GM23338 (cell line): Measurements from ENCODE around the gene C4orf51. TPM values are rescaled to one million over a fixed set of nuclear protein-coding genes. Genes with fewer than 3 reads are reported as not detected.

ENCODE experiments used
- ATAC-seq: fragments of 200-7000 bp; cut with Tn5 transposase; 3 replicates; pipeline ENCODE4 v1.9.1; 2020
- DNase-seq: peaks from one replicate; pipeline ENCODE4 v3.0.0-alpha.2; 2015; ENCODE audit warnings: low spot score
- H2AFZ ChIP-seq: fragments of 200-600 bp; sonication (generic); 2 replicates; pipeline ENCODE4 v1.8.0; 2016; ENCODE audit warnings: antibody characterized with exemption, mild to moderate bottlenecking, moderate library complexity
- H3F3A ChIP-seq: fragments of 200-600 bp; sonication (generic); replicated peaks from 2 replicates; pipeline ENCODE4 v1.8.0; 2017; ENCODE audit warnings: antibody characterized with exemption, mixed run types, low read depth
- H3K27ac ChIP-seq: fragments of 200-600 bp; sonication (generic); 2 replicates; pipeline ENCODE4 v1.6.1; 2016; ENCODE audit warnings: low read depth
- H3K27me3 ChIP-seq: fragments of 200-600 bp; sonication (generic); 2 replicates; pipeline ENCODE4 v1.8.0; 2016; ENCODE audit warnings: mild to moderate bottlenecking, mixed run types, moderate library complexity; ENCODE audit not compliant: insufficient read depth
- H3K36me3 ChIP-seq: fragments of 200-600 bp; sonication (generic); 2 replicates; pipeline ENCODE4 v1.8.0; 2016; ENCODE audit warnings: mild to moderate bottlenecking; ENCODE audit not compliant: insufficient read depth
- H3K4me1 ChIP-seq: fragments of 200-600 bp; sonication (generic); 2 replicates; pipeline ENCODE4 v1.8.0; 2016; ENCODE audit warnings: mild to moderate bottlenecking, moderate library complexity; ENCODE audit not compliant: insufficient read depth
- H3K4me2 ChIP-seq: fragments of 200-600 bp; sonication (generic); 2 replicates; pipeline ENCODE4 v1.7.1; 2017; ENCODE audit warnings: mixed run types
- H3K4me3 ChIP-seq: fragments of 200-600 bp; sonication (generic); 2 replicates; pipeline ENCODE4 v1.6.1; 2016; ENCODE audit warnings: mixed run types
- H3K79me2 ChIP-seq: fragments of 200-600 bp; sonication (generic); replicated peaks from 2 replicates; pipeline ENCODE4 v1.8.0; 2017; ENCODE audit warnings: mild to moderate bottlenecking; ENCODE audit not compliant: insufficient read depth
- H3K9me2 ChIP-seq: fragments of 200-600 bp; sonication (generic); 2 replicates; pipeline ENCODE4 v1.8.0; 2017; ENCODE audit not compliant: insufficient read depth
- H4K20me1 ChIP-seq: fragments of 200-600 bp; sonication (generic); replicated peaks from 2 replicates; pipeline ENCODE4 v1.8.0; 2017; ENCODE audit warnings: mild to moderate bottlenecking; ENCODE audit not compliant: insufficient read depth
- H3K27ac Mint-ChIP-seq: 2 replicates; pipeline ENCODE4 v1.8.0; 2020; ENCODE audit warnings: inconsistent platforms, mild to moderate bottlenecking, moderate library complexity, mixed read lengths
- H3K27me3 Mint-ChIP-seq: 3 replicates; pipeline ENCODE4 v1.8.0; 2022; ENCODE audit warnings: low read depth, mild to moderate bottlenecking, moderate library complexity, mixed read lengths, inconsistent platforms; ENCODE audit not compliant: insufficient read depth, poor library complexity
- H3K36me3 Mint-ChIP-seq: 3 replicates; pipeline ENCODE4 v1.8.0; 2021; ENCODE audit warnings: low read depth, mild to moderate bottlenecking, inconsistent platforms, moderate library complexity, mixed read lengths
- H3K4me1 Mint-ChIP-seq: 3 replicates; pipeline ENCODE4 v1.8.0; 2020; ENCODE audit warnings: mild to moderate bottlenecking, inconsistent platforms, mixed read lengths
- H3K4me3 Mint-ChIP-seq: 3 replicates; pipeline ENCODE4 v1.8.0; 2021; ENCODE audit warnings: moderate library complexity, mild to moderate bottlenecking, inconsistent platforms, mixed read lengths
- H3K9me3 Mint-ChIP-seq: 3 replicates; pipeline ENCODE4 v1.8.0; 2020; ENCODE audit warnings: moderate library complexity, mild to moderate bottlenecking, inconsistent platforms, mixed read lengths
- CREB1 ChIP-seq: fragments of 250-450 bp; sonication (Bioruptor Pico); IDR thresholded peaks from 2 replicates; pipeline ENCODE4 v1.5.0; 2020; ENCODE audit warnings: low read depth, mild to moderate bottlenecking, moderate library complexity
- EZH2phosphoT487 ChIP-seq: fragments of 200-600 bp; sonication (generic); IDR thresholded peaks from one replicate; pipeline ENCODE4 v1.8.1; 2018; ENCODE audit warnings: antibody characterized with exemption; ENCODE audit not compliant: unreplicated experiment
- JUNB ChIP-seq: IDR thresholded peaks from one replicate; pipeline ENCODE4 v1.6.1; 2016; ENCODE audit warnings: antibody characterized with exemption; ENCODE audit not compliant: unreplicated experiment
- NANOG ChIP-seq: IDR thresholded peaks from 2 replicates; pipeline ENCODE4 v1.6.1; 2016; ENCODE audit warnings: antibody characterized with exemption, borderline replicate concordance
- POLR2AphosphoS5 ChIP-seq: IDR thresholded peaks from 2 replicates; pipeline ENCODE4 v1.6.1; 2016; ENCODE audit warnings: antibody characterized with exemption, low read depth
- STAT1 ChIP-seq: IDR thresholded peaks from one replicate; pipeline ENCODE4 v1.6.1; 2016; ENCODE audit warnings: antibody characterized with exemption; ENCODE audit not compliant: unreplicated experiment
- ZNF114 ChIP-seq: fragments of 250-450 bp; sonication (Bioruptor Pico); IDR thresholded peaks from 2 replicates; pipeline ENCODE4 v1.5.0; 2020; ENCODE audit warnings: mild to moderate bottlenecking, moderate library complexity
- ZNF331 ChIP-seq: fragments of 250-450 bp; sonication (Bioruptor Pico); IDR thresholded peaks from 2 replicates; pipeline ENCODE4 v1.5.0; 2020; ENCODE audit warnings: low read depth, mild to moderate bottlenecking, moderate library complexity
- polyA plus RNA-seq: library from polyadenylated mRNA; unstranded; fragments of >200 nt; fragmentation: Nextera tagmentation; extraction: Ambion mirVana; gene quantifications from 2 replicates; pipeline ENCODE4 v1.2.1, GENCODE V29; 2016
- total RNA-seq: library from RNA; depleted of rRNA; stranded (reverse); fragments of >200 nt; shearing (Covaris generic); gene quantifications from 2 replicates; pipeline ENCODE4 v1.2.3, GENCODE V29; 2014
- TF ChIP-seq, protein P1 (sequence below): IDR thresholded peaks from one replicate; pipeline ENCODE4 v1.6.1; 2018; ENCODE audit warnings: antibody characterized with exemption; ENCODE audit not compliant: unreplicated experiment
- TF ChIP-seq, protein P2 (sequence below): IDR thresholded peaks from 2 replicates; pipeline ENCODE4 v1.6.1; 2016; ENCODE audit warnings: antibody characterized with exemption
- TF ChIP-seq, protein P3 (sequence below), 2 experiments: fragments of 200-600 bp in 1 of 2; sonication (generic) in 1 of 2; conservative IDR thresholded peaks; 2 replicates each; pipeline versions ENCODE4 v1.5.1 to v1.6.1; 2016 to 2017; ENCODE audit warnings: antibody characterized with exemption in 2 of 2, low read depth in 2 of 2, mild to moderate bottlenecking in 2 of 2, moderate library complexity in 1 of 2
- TF ChIP-seq, protein P4 (sequence below): fragments of 250-450 bp; sonication (Bioruptor Pico); IDR thresholded peaks from 2 replicates; pipeline ENCODE4 v1.5.0; 2020; ENCODE audit warnings: mild to moderate bottlenecking, moderate library complexity

Gene C4orf51
- total and polyA plus RNA-seq, 2 experiments from 2014 or later = not detected

DNA sequence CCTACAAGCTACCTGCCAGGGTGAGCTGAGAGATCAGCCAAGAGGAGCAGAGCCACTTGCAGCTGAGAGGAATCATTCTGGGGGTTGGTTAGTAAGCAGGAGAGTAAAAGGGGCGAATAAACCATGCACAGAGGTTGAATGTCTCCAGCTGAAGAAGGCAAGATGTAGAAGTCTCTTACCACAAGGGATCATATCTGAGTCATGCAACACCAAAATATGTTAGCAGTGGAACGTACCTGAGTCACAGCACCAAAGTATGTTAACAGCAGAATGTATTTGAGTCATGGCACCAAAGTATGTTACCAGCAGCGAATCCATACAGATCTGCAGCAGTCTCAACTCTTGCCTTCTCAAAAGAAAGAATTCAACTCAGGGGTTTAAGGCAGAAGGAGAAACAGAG is 29.9 kb downstream of the C4orf51 start (continued):
- TF ChIP-seq, protein P1, sequence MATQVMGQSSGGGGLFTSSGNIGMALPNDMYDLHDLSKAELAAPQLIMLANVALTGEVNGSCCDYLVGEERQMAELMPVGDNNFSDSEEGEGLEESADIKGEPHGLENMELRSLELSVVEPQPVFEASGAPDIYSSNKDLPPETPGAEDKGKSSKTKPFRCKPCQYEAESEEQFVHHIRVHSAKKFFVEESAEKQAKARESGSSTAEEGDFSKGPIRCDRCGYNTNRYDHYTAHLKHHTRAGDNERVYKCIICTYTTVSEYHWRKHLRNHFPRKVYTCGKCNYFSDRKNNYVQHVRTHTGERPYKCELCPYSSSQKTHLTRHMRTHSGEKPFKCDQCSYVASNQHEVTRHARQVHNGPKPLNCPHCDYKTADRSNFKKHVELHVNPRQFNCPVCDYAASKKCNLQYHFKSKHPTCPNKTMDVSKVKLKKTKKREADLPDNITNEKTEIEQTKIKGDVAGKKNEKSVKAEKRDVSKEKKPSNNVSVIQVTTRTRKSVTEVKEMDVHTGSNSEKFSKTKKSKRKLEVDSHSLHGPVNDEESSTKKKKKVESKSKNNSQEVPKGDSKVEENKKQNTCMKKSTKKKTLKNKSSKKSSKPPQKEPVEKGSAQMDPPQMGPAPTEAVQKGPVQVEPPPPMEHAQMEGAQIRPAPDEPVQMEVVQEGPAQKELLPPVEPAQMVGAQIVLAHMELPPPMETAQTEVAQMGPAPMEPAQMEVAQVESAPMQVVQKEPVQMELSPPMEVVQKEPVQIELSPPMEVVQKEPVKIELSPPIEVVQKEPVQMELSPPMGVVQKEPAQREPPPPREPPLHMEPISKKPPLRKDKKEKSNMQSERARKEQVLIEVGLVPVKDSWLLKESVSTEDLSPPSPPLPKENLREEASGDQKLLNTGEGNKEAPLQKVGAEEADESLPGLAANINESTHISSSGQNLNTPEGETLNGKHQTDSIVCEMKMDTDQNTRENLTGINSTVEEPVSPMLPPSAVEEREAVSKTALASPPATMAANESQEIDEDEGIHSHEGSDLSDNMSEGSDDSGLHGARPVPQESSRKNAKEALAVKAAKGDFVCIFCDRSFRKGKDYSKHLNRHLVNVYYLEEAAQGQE = no peak
- TF ChIP-seq NANOG (no peak), CREB1 (CRISPR knock-in tag) (no peak), EZH2phosphoT487 (no peak)
- TF ChIP-seq, protein P2, sequence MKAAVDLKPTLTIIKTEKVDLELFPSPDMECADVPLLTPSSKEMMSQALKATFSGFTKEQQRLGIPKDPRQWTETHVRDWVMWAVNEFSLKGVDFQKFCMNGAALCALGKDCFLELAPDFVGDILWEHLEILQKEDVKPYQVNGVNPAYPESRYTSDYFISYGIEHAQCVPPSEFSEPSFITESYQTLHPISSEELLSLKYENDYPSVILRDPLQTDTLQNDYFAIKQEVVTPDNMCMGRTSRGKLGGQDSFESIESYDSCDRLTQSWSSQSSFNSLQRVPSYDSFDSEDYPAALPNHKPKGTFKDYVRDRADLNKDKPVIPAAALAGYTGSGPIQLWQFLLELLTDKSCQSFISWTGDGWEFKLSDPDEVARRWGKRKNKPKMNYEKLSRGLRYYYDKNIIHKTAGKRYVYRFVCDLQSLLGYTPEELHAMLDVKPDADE = no peak

DNA sequence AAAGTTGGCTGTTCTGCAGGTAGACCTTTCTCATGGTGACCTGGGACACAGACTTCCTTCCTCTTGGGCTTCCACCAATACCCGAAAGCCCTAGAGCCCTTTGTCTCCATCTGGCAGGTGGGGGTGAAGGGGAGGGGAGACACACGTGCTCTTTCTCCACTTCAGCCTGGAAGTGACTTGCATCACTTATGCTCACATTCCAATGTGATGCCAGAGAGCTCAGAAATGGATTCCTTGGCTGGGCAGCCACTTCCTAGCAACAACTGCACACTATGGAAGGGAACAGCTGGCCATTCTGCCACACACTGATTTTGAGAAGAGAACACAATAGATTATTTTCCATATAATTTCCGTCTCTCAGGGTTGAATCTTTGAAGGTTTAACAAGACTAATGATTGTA is 36.3 kb downstream of the C4orf51 start:
- Histone ChIP-seq H3K79me2 (no peaks in the 10 kb centered on the region), H3F3A (0 out of 2 replicates have a peak, but pooled peaks cover 3% of the 10 kb centered on the region), H3K4me2 (no peak overlapping the region), H3K4me1 (peaks cover 9% of the 10 kb centered on the region; the same call in 1 of the 2 replicates), H2AFZ (no peak overlapping the region), H3K36me3 (no peaks in the 10 kb centered on the region), H3K27ac (no peak overlapping the region), H3K4me3 (no peak overlapping the region), H3K27me3 (no peaks in the 10 kb centered on the region), H4K20me1 (no peaks in the 10 kb centered on the region), H3K9me2 (peaks cover 19% of the 10 kb centered on the region)
- Mint-ChIP-seq H3K4me1 (peaks cover 14% of the 10 kb centered on the region), H3K27ac (no peak overlapping the region), H3K4me3 (no peak overlapping the region), H3K36me3 (0 out of 3 replicates have a peak, but pooled peaks cover 4% of the 10 kb centered on the region), H3K27me3 (peaks cover 4% of the 10 kb centered on the region), H3K9me3 (peaks cover 7% of the 10 kb centered on the region; the same call in 2 of the 3 replicates)
- ATAC-seq (no peak), DNase-seq (no peak)
- no peak for TF ChIP-seq STAT1
- TF ChIP-seq POLR2AphosphoS5 = no peak
- TF ChIP-seq, protein P3, sequence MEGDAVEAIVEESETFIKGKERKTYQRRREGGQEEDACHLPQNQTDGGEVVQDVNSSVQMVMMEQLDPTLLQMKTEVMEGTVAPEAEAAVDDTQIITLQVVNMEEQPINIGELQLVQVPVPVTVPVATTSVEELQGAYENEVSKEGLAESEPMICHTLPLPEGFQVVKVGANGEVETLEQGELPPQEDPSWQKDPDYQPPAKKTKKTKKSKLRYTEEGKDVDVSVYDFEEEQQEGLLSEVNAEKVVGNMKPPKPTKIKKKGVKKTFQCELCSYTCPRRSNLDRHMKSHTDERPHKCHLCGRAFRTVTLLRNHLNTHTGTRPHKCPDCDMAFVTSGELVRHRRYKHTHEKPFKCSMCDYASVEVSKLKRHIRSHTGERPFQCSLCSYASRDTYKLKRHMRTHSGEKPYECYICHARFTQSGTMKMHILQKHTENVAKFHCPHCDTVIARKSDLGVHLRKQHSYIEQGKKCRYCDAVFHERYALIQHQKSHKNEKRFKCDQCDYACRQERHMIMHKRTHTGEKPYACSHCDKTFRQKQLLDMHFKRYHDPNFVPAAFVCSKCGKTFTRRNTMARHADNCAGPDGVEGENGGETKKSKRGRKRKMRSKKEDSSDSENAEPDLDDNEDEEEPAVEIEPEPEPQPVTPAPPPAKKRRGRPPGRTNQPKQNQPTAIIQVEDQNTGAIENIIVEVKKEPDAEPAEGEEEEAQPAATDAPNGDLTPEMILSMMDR (conservative IDR thresholded peaks at IDR 0.05; ENCODE audit: low read depth in 2 of 2) = no peak
- no peak for TF ChIP-seq ZNF114
- TF ChIP-seq CREB1 (CRISPR knock-in tag) = no peak
- TF ChIP-seq JUNB = no peak
- TF ChIP-seq, protein P4, sequence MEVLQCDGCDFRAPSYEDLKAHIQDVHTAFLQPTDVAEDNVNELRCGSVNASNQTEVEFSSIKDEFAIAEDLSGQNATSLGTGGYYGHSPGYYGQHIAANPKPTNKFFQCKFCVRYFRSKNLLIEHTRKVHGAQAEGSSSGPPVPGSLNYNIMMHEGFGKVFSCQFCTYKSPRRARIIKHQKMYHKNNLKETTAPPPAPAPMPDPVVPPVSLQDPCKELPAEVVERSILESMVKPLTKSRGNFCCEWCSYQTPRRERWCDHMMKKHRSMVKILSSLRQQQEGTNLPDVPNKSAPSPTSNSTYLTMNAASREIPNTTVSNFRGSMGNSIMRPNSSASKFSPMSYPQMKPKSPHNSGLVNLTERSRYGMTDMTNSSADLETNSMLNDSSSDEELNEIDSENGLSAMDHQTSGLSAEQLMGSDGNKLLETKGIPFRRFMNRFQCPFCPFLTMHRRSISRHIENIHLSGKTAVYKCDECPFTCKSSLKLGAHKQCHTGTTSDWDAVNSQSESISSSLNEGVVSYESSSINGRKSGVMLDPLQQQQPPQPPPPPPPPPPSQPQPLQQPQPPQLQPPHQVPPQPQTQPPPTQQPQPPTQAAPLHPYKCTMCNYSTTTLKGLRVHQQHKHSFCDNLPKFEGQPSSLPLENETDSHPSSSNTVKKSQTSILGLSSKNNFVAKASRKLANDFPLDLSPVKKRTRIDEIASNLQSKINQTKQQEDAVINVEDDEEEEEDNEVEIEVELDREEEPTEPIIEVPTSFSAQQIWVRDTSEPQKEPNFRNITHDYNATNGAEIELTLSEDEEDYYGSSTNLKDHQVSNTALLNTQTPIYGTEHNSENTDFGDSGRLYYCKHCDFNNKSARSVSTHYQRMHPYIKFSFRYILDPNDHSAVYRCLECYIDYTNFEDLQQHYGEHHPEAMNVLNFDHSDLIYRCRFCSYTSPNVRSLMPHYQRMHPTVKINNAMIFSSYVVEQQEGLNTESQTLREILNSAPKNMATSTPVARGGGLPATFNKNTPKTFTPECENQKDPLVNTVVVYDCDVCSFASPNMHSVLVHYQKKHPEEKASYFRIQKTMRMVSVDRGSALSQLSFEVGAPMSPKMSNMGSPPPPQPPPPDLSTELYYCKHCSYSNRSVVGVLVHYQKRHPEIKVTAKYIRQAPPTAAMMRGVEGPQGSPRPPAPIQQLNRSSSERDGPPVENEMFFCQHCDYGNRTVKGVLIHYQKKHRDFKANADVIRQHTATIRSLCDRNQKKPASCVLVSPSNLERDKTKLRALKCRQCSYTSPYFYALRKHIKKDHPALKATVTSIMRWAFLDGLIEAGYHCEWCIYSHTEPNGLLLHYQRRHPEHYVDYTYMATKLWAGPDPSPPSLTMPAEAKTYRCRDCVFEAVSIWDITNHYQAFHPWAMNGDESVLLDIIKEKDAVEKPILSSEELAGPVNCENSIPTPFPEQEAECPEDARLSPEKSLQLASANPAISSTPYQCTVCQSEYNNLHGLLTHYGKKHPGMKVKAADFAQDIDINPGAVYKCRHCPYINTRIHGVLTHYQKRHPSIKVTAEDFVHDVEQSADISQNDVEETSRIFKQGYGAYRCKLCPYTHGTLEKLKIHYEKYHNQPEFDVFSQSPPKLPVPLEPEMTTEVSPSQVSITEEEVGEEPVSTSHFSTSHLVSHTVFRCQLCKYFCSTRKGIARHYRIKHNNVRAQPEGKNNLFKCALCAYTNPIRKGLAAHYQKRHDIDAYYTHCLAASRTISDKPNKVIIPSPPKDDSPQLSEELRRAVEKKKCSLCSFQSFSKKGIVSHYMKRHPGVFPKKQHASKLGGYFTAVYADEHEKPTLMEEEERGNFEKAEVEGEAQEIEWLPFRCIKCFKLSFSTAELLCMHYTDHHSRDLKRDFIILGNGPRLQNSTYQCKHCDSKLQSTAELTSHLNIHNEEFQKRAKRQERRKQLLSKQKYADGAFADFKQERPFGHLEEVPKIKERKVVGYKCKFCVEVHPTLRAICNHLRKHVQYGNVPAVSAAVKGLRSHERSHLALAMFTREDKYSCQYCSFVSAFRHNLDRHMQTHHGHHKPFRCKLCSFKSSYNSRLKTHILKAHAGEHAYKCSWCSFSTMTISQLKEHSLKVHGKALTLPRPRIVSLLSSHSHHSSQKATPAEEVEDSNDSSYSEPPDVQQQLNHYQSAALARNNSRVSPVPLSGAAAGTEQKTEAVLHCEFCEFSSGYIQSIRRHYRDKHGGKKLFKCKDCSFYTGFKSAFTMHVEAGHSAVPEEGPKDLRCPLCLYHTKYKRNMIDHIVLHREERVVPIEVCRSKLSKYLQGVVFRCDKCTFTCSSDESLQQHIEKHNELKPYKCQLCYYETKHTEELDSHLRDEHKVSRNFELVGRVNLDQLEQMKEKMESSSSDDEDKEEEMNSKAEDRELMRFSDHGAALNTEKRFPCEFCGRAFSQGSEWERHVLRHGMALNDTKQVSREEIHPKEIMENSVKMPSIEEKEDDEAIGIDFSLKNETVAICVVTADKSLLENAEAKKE (CRISPR knock-in tag) = no peak
- TF ChIP-seq, protein P2 = no peak
- no peak for TF ChIP-seq ZNF331
- TF ChIP-seq NANOG = no peak
